Measurements from ENCODE around the gene SLC51A.

DNA sequence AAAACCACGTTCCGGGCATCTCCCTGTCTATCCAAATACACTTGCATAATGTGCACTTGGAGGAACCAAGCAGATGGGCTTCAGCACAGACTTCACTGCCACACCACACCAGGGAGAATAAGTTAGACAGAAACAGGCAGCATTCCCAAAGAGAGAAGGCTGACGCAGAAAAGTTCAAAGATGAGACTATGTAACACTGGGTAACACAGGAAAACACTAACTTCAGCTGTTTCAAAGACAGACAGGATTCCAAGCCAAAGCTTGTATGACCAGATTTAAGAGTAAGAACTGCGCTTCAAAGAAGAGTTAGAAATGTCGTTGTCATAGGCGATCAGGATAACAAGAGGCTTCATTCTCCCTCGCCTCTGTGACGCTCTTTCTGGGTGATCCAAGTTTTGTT is 19.9 kb downstream of the SLC51A start:
- no peak for TF ChIP-seq GATA2 (IDR thresholded peaks at IDR 0.05; ENCODE audit: low read depth, low read length)
- no peak for TF ChIP-seq GATA3 (IDR thresholded peaks at IDR 0.05; ENCODE audit: low read depth, low read length)
